Stimulated activated CD4-positive, alpha-beta T cell treated with anti-CD3 and anti-CD28 coated beads, TNF-alpha, amount 100 ng/mL, for 4 hours (primary cell): ENCODE data around the gene CNPY1.
"Not testable (repeated sequence)": the region's sequence is repeated elsewhere in the genome, so short reads cannot be mapped to it uniquely, and the experiment has no call there.

ENCODE experiments used
- DNase-seq, 3 experiments: peaks; one replicate each; pipeline ENCODE4 v3.0.0-alpha.2; 2020; ENCODE audit warnings: low read depth in 3 of 3

The CNPY1 gene

GRCh38 chr7:155533120-155533826 is 13.1 kb downstream of the CNPY1 start:
- no peak for DNase-seq

GRCh38 chr7:155532792-155533119 is 13.6 kb downstream of the CNPY1 start:
- DNase-seq, result no peak

DNA sequence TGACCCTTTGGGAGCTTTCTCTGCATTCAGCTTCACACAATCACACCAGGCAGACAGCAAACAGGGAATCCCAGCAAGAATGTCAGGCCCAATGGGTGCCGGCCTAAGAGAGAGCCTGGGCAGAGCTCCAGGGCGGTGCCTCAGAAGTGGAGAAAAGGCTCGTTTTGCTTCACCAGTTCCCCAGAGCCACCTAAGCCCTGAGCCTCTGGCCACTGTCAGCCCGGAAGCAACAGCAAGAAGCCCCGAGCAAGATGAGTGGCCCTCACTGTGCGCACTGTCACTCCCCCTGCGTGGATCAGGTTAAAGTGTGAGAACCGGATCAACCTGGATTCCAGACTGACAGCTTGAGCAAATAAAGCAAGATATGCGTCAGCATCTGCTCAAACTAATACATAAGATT is 14.7 kb downstream of the CNPY1 start:
- no peak for DNase-seq

GRCh38 chr7:155530601-155531000 is 15.8 kb downstream of the CNPY1 start:
- no peak for DNase-seq

- no peak for DNase-seq
Observed at GRCh38 chr7:155529845-155530244, 16.5 kb downstream of the CNPY1 start.

DNA sequence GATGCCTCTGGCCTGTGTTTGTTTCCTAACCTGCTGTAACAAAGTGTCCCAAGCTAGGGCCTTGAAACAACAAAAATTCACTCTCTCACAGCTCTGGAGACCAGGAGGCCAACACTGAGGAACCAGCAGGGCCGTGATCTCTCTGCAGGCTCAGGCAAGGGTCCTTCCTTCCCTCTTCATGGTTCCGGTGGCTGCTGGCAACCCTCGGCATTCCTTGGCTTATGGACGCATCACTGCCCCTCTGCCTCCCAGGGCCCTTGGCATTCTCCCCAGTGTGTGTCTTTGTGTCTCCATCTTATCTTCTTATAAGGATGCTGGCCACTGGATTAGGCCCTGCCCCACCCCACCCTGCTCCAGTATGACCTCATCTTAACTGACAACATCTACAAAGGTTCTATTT is 17.0 kb downstream of the CNPY1 start:
- DNase-seq, result no peak

DNA sequence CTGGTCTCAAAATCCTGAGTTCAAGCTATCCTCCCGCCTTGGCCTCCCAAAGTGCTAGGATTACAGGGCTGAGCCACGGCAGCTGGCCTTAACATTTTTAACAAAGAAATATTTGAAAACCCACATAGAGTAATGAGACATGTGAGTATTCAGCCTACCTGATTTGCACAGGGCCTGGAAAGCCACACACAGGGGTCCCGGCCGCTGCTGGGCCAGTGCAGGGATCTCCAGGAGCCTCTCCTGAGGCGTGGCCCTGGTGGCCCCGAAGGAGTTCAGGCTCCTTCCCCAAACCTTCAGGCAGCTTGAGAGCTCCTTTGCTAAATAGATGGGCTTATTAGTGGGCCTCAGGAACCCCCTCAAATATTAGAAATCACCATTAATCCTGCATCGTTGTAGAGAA is 18.7 kb downstream of the CNPY1 start:
- DNase-seq, result no peak

DNA sequence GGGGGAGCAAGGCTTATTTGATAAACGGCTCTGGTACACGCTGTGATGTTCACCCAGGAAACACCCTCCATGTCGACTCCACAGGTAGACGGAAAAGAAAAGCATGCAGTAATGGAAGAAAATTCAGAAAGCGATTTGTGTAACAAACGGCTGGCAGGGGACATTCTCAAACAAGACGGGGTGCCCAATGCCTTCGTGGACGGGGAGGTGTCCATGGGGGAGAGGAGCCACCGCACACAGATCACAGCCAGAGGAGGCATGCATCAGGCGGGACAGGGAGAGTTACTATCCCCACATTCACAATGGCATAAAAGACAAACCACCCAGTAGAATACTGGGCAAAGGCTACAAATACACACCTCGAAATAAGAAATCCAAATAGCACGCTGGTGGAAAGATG is 20.1 kb downstream of the CNPY1 start:
- DNase-seq, result no peak

GRCh38 chr7:155524018-155524556 is 22.3 kb downstream of the CNPY1 start:
- DNase-seq, result no peak

- DNase-seq, result no peak
Observed at GRCh38 chr7:155523168-155523675, 23.1 kb downstream of the CNPY1 start.

GRCh38 chr7:155521743-155522398 is 24.5 kb downstream of the CNPY1 start:
- DNase-seq, result no peak

GRCh38 chr7:155521007-155521742 is 25.2 kb downstream of the CNPY1 start:
- DNase-seq, result no peak

GRCh38 chr7:155520114-155520513 is 26.2 kb downstream of the CNPY1 start:
- DNase-seq, result no peak

GRCh38 chr7:155519358-155519757 is 27.0 kb downstream of the CNPY1 start:
- not testable (repeated sequence) for DNase-seq

DNA sequence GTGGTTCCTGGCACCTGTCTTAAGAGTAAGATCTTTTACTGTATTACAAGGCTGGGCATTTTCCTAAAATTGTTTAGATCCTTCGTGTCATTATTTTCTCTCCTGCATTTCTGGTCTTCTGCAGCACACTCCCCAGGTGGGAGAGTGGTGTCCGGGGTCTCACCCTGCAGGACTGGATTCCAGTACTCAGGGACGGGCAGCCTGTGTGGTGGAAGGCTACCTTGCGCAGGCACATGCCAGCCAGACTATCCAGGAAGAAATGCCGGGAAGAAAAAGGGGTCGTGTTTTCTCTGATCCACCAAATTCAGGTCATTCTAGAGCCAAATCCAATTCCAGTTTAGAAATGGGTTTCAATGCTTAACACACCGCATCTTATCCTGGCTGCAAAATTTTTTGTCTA is 27.7 kb downstream of the CNPY1 start:
- no peak for DNase-seq

DNA sequence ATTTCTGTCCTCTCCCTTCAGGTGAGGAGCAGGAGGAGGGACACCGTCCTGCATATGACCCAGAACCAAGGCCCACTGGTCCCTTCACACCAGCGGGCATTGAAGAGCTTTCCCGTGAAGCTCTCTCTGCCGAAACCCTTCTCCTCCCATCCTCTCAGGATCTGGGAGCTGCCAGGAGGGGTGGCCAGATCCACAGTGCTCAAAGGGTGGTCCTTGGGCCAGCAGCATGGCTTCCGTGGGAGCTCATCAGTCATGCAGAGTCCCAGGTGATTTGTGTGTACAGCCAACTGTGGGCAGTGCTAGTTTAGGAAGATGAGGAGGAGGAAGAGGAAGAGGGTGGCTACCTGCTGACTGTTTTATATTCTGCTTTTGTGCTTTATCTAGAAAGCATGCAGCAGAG is 28.4 kb downstream of the CNPY1 start:
- DNase-seq, result no peak

- DNase-seq, result no peak
Observed at GRCh38 chr7:155517452-155517851, 28.9 kb downstream of the CNPY1 start.

GRCh38 chr7:155516466-155516865 is 29.9 kb downstream of the CNPY1 start:
- no peak for DNase-seq

GRCh38 chr7:155515318-155515717 is 31.0 kb downstream of the CNPY1 start:
- DNase-seq, result no peak

DNA sequence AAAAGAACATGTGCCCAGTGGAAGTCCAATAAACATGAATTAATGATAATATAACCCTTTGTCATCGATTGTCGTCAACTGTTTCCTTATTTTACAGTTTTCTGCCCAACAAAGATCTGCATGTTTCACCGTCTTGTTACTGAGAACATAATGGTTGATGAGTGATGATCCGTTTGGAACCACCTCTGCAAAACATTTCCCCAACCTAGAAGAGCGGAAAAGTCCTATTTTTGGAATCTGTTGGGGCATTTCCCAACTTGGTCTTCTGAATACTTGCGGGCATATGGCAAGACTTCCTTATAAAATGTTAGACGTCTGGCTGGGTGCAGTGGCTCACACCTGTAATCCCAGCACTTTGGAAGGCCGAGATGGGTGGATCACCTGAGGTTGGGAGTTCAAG is 32.1 kb downstream of the CNPY1 start:
- no peak for DNase-seq

GRCh38 chr7:155513543-155514285 is 32.6 kb downstream of the CNPY1 start:
- DNase-seq, result no peak
